SK-N-SH (cell line): ENCODE measurements around the gene SMG7. TPM values are rescaled to one million over a fixed set of nuclear protein-coding genes. Genes with fewer than 3 reads are reported as not detected.
A peak's percentile ranks its signal among the peaks of the same experiment; 100 is the strongest.

Source experiments
- CTCF ChIA-PET: fragments of 300-600, 350-600 bp; formaldehyde crosslinking; extraction: SDS; loops from one replicate; lab custom pipeline; 2021; lab: Yijun Ruan, JAX
- POLR2A ChIA-PET: fragments of 350-600 bp; sonication (Branson Sonifier 250); formaldehyde crosslinking; extraction: SDS; loops from one replicate; lab custom pipeline; 2020; ENCODE audit warnings: antibody characterized with exemption, inconsistent platforms; lab: Yijun Ruan, JAX
- DNase-seq: peaks from one replicate; pipeline ENCODE4 v3.0.0; 2012
- H2AFZ ChIP-seq: fragments of 200-600 bp; sonication (generic); 2 replicates; pipeline ENCODE4 v1.8.1; 2016; ENCODE audit warnings: antibody characterized with exemption, mild to moderate bottlenecking, low read depth
- H3F3A ChIP-seq: fragments of 200-600 bp; sonication (generic); replicated peaks from 2 replicates; pipeline ENCODE3; 2016; ENCODE audit warnings: antibody characterized with exemption, mild to moderate bottlenecking; ENCODE audit not compliant: insufficient read depth
- H3K27ac ChIP-seq, 2 experiments: fragments of 200-500 bp in 1 of 2; fragments of 200-600 bp in 1 of 2; sonication (Bioruptor generic) in 1 of 2; sonication (generic), shearing (Covaris generic) in 1 of 2; 2 replicates each; pipeline versions ENCODE4 v1.5.1 to v1.6.1; 2014 to 2016; ENCODE audit warnings: low read depth in 2 of 2, inconsistent platforms in 1 of 2, low read length in 1 of 2, mild to moderate bottlenecking in 1 of 2, mixed read lengths in 1 of 2
- H3K27me3 ChIP-seq: fragments of 200-600 bp; sonication (generic), shearing (Covaris generic); 2 replicates; pipeline ENCODE4 v1.6.1; 2016; ENCODE audit warnings: mixed run types; ENCODE audit not compliant: insufficient read depth
- H3K36me3 ChIP-seq, 2 experiments: fragments of 200-500 bp in 1 of 2; fragments of 200-600 bp in 1 of 2; sonication (Bioruptor generic) in 1 of 2; sonication (generic) in 1 of 2; replicated peaks in 1 of 2; 2 replicates each; pipeline versions ENCODE3 to v1.5.1; 2014 to 2016; ENCODE audit warnings: low read length in 1 of 2, mild to moderate bottlenecking in 1 of 2; ENCODE audit not compliant: insufficient read depth in 2 of 2, control insufficient read depth in 1 of 2
- H3K4me1 ChIP-seq, 2 experiments: fragments of 200-500 bp in 1 of 2; fragments of 200-600 bp in 1 of 2; sonication (Bioruptor generic) in 1 of 2; sonication (generic), shearing (Covaris generic) in 1 of 2; 2 replicates each; pipeline versions ENCODE4 v1.5.1 to v1.6.1; 2014 to 2016; ENCODE audit warnings: low read depth in 1 of 2, low read length in 1 of 2, mixed run types in 1 of 2; ENCODE audit not compliant: insufficient read depth in 2 of 2, control insufficient read depth in 1 of 2
- H3K4me2 ChIP-seq: fragments of 200-600 bp; sonication (generic), shearing (Covaris generic); 2 replicates; pipeline ENCODE4 v1.6.1; 2017; ENCODE audit warnings: mixed run types
- H3K4me3 ChIP-seq, 2 experiments: fragments of 200-500 bp in 1 of 2; fragments of 200-600 bp in 1 of 2; sonication (Bioruptor generic) in 1 of 2; sonication (generic), shearing (Covaris generic) in 1 of 2; 2 replicates each; pipeline versions ENCODE4 v1.5.1 to v1.8.1; 2014 to 2016; ENCODE audit warnings: low read depth in 2 of 2, inconsistent platforms in 1 of 2, low read length in 1 of 2, mild to moderate bottlenecking in 1 of 2, mixed read lengths in 1 of 2, moderate library complexity in 1 of 2
- H3K79me2 ChIP-seq: fragments of 200-600 bp; sonication (generic); 2 replicates; pipeline ENCODE4 v1.8.1; 2017; ENCODE audit warnings: mild to moderate bottlenecking; ENCODE audit not compliant: insufficient read depth
- H3K9ac ChIP-seq: fragments of 200-600 bp; sonication (generic); 2 replicates; pipeline ENCODE4 v1.6.1; 2017; ENCODE audit warnings: mixed run types
- H3K9me2 ChIP-seq: fragments of 200-600 bp; sonication (generic); 2 replicates; pipeline ENCODE4 v1.6.1; 2017; ENCODE audit warnings: mixed run types
- H3K9me3 ChIP-seq: fragments of 200-600 bp; sonication (generic); 2 replicates; pipeline ENCODE4 v1.6.1; 2017; ENCODE audit warnings: mixed run types, mild to moderate bottlenecking, moderate library complexity
- H4K20me1 ChIP-seq: fragments of 200-600 bp; sonication (generic); 2 replicates; pipeline ENCODE4 v1.6.1; 2017; ENCODE audit warnings: mild to moderate bottlenecking, mixed run types; ENCODE audit not compliant: insufficient read depth
- EZH2phosphoT487 ChIP-seq: fragments of 200-600 bp; sonication (generic); IDR thresholded peaks from 2 replicates; pipeline ENCODE4 v1.6.1; 2017; ENCODE audit warnings: low read depth, mixed run types, mild to moderate bottlenecking, antibody characterized with exemption, moderate library complexity, borderline replicate concordance
- FOSL2 ChIP-seq: IDR thresholded peaks from 2 replicates; pipeline ENCODE4 v1.4.0; 2012; ENCODE audit warnings: low read depth, mild to moderate bottlenecking, moderate library complexity, borderline replicate concordance
- FOXM1 ChIP-seq: IDR thresholded peaks from 2 replicates; pipeline ENCODE4 v1.4.0; 2012; ENCODE audit warnings: low read depth, mild to moderate bottlenecking
- NFIC ChIP-seq: IDR thresholded peaks from 2 replicates; pipeline ENCODE4 v1.4.0; 2012; ENCODE audit warnings: borderline replicate concordance
- POLR2AphosphoS5 ChIP-seq: IDR thresholded peaks from 2 replicates; pipeline ENCODE4 v1.6.1; 2012; ENCODE audit warnings: low read depth, low read length
- YY1 ChIP-seq: IDR thresholded peaks from 2 replicates; pipeline ENCODE4 v1.4.0; 2012; ENCODE audit warnings: low read depth, mild to moderate bottlenecking
- WGBS: methylation state at CpG from one replicate; pipeline ENCODE4 v1.1.6; 2017; ENCODE audit warnings: low lambda C conversion rate; 5-methylcytosine and 5-hydroxymethylcytosine counted together
- polyA plus RNA-seq, 3 experiments: library from polyadenylated mRNA; depleted of rRNA; stranded (reverse); fragments of >200 nt; gene quantifications; 2 replicates each; pipeline ENCODE4 v1.2.3, GENCODE V29; 2012
- TF ChIP-seq, protein P1 (sequence below): IDR thresholded peaks from 2 replicates; pipeline ENCODE4 v1.4.0; 2012; ENCODE audit warnings: low read depth, borderline replicate concordance
- TF ChIP-seq, protein P2 (sequence below): IDR thresholded peaks from 2 replicates; pipeline ENCODE4 v1.4.0; 2012; ENCODE audit warnings: low read depth, borderline replicate concordance
- TF ChIP-seq, protein P3 (sequence below): IDR thresholded peaks from 2 replicates; pipeline ENCODE4 v1.6.1; 2012; ENCODE audit warnings: mild to moderate bottlenecking, low read depth, low read length, moderate library complexity
- TF ChIP-seq, protein P4 (sequence below): fragments of 150-350 bp; IDR thresholded peaks from 2 replicates; pipeline ENCODE4 v1.6.1; 2017; ENCODE audit warnings: antibody characterized with exemption, low read length, low read depth, borderline replicate concordance

SMG7 gene
- polyA plus RNA-seq, 1 of the 3 experiments (the other 2 are of a cell fraction): 19.8 TPM

DNA sequence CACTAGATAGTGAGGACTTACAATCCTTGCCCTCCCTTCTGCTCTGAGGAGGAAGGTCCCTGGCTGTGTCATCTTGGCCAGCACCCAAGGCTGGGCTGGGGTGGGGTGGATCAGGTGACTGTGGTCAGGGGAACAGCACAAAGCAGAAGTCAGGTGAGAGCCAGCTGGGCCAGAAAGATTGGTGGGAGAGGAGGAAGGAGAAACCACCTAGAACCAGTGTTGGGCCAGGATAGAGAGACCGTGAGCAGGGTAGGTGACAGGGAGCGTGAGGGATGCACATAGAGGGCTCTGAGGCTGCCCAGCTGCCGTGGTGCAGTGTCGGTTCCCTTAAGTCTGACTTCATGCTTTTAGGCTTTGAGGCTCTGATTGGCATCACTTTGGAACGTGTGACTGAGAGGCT, 95.3 kb downstream of the SMG7 start:
- Histone ChIP-seq H3K9ac (no peak overlapping the region), H3K9me3 (no peaks in the 10 kb centered on the region), H3K4me1 (peaks cover 0 to 8% of the 10 kb centered on the region in 2 experiments; a peak in 2 of 4 replicates), H3K79me2 (no peaks in the 10 kb centered on the region), H3K27ac (no peak overlapping the region), H3K36me3 (no peaks in the 10 kb centered on the region), H3K4me3 (no peak overlapping the region), H2AFZ (no peak overlapping the region), H3F3A (peaks cover 7% of the 10 kb centered on the region), H3K27me3 (no peaks in the 10 kb centered on the region), H3K9me2 (no peaks in the 10 kb centered on the region), H3K4me2 (no peak overlapping the region), H4K20me1 (no peaks in the 10 kb centered on the region)
- ChIA-PET POLR2A (no interaction called here), CTCF (interaction anchor here (1.5 kb wide), 1 partner anchor 285 kb away, joined by 3 read pairs; no protein-coding TSS in a partner anchor)
- TF ChIP-seq YY1 (no peak), FOSL2 (no peak; the same call in 1 of the 2 replicates), NFIC (peak; percentile 54; the same call in 1 of the 2 replicates)
- TF ChIP-seq, protein P1, sequence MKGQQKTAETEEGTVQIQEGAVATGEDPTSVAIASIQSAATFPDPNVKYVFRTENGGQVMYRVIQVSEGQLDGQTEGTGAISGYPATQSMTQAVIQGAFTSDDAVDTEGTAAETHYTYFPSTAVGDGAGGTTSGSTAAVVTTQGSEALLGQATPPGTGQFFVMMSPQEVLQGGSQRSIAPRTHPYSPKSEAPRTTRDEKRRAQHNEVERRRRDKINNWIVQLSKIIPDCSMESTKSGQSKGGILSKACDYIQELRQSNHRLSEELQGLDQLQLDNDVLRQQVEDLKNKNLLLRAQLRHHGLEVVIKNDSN: peak; percentile 54; the same call in 1 of the 2 replicates
- no peak for DNase-seq
- 87% methylated on average over 5 of the region's 5 CpGs for WGBS

DNA sequence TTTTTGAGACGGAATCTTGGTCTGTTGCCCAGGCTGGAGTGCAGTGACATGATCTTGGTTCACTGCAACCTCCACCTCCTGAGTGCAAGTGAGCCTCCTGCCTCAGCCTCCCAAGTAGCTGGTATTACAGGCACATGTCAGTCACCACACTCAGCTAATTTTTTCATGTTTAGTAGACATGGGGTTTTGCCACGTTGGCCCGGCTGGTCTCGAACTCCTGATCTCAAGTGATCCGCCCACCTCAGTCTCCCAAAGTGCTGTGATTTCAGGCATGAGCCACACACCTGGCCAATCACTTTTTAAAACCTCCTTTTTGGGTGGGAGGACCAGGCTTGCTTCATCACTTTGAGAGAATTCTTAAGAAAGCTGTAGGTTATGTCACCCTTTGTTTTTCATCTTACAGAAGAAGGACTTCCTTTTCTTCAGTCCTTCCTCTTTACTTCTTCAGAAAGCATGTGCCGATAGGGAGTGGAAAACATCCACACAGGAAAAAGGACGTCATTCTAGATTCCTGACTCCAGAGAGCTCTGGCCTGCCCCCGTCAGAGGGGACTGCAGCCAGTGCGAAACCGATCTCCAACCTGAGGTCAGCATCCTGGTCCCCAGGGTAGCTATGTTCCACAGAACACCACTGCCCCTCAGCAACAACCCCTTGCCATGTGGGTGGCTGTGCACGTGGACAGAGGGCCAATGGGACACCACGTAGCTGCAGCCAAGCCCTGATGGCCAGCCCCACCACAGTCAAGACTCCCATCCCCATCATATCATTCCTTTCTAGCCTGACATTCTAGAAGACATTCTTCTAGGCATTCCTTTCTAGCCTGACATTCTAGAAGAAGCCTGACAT, 96.1 kb downstream of the SMG7 start:
- peaks cover 7% of the 10 kb centered on the region for H3F3A ChIP-seq
- no peak overlapping the region; the same call in 1 of the 2 replicates for H3K9ac ChIP-seq
- H2AFZ ChIP-seq: 0 out of 2 replicates have a peak overlapping the region, but pooled peaks have one; percentile 55
- H3K4me2 ChIP-seq: peak overlapping the region; percentile 20; the same call in 1 of the 2 replicates
- 87% methylated on average over 12 of the region's 12 CpGs for WGBS
- no peaks in the 10 kb centered on the region for H4K20me1 ChIP-seq
- no peak overlapping the region for H3K4me3 ChIP-seq
- no peak for TF ChIP-seq EZH2phosphoT487
- TF ChIP-seq POLR2AphosphoS5: no peak
- TF ChIP-seq, protein P2, sequence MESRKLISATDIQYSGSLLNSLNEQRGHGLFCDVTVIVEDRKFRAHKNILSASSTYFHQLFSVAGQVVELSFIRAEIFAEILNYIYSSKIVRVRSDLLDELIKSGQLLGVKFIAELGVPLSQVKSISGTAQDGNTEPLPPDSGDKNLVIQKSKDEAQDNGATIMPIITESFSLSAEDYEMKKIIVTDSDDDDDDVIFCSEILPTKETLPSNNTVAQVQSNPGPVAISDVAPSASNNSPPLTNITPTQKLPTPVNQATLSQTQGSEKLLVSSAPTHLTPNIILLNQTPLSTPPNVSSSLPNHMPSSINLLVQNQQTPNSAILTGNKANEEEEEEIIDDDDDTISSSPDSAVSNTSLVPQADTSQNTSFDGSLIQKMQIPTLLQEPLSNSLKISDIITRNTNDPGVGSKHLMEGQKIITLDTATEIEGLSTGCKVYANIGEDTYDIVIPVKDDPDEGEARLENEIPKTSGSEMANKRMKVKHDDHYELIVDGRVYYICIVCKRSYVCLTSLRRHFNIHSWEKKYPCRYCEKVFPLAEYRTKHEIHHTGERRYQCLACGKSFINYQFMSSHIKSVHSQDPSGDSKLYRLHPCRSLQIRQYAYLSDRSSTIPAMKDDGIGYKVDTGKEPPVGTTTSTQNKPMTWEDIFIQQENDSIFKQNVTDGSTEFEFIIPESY: no peak
- TF ChIP-seq FOXM1: no peak
- TF ChIP-seq, protein P3, sequence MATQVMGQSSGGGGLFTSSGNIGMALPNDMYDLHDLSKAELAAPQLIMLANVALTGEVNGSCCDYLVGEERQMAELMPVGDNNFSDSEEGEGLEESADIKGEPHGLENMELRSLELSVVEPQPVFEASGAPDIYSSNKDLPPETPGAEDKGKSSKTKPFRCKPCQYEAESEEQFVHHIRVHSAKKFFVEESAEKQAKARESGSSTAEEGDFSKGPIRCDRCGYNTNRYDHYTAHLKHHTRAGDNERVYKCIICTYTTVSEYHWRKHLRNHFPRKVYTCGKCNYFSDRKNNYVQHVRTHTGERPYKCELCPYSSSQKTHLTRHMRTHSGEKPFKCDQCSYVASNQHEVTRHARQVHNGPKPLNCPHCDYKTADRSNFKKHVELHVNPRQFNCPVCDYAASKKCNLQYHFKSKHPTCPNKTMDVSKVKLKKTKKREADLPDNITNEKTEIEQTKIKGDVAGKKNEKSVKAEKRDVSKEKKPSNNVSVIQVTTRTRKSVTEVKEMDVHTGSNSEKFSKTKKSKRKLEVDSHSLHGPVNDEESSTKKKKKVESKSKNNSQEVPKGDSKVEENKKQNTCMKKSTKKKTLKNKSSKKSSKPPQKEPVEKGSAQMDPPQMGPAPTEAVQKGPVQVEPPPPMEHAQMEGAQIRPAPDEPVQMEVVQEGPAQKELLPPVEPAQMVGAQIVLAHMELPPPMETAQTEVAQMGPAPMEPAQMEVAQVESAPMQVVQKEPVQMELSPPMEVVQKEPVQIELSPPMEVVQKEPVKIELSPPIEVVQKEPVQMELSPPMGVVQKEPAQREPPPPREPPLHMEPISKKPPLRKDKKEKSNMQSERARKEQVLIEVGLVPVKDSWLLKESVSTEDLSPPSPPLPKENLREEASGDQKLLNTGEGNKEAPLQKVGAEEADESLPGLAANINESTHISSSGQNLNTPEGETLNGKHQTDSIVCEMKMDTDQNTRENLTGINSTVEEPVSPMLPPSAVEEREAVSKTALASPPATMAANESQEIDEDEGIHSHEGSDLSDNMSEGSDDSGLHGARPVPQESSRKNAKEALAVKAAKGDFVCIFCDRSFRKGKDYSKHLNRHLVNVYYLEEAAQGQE: no peak
- TF ChIP-seq, protein P4, sequence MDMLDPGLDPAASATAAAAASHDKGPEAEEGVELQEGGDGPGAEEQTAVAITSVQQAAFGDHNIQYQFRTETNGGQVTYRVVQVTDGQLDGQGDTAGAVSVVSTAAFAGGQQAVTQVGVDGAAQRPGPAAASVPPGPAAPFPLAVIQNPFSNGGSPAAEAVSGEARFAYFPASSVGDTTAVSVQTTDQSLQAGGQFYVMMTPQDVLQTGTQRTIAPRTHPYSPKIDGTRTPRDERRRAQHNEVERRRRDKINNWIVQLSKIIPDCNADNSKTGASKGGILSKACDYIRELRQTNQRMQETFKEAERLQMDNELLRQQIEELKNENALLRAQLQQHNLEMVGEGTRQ: no peak
- no peaks in the 10 kb centered on the region for H3K9me2 ChIP-seq
- H3K9me3 ChIP-seq: no peaks in the 10 kb centered on the region
- H3K79me2 ChIP-seq: no peaks in the 10 kb centered on the region
- POLR2A ChIA-PET: no interaction called here
- no peaks in the 10 kb centered on the region for H3K36me3 ChIP-seq
- no peak for DNase-seq
- H3K27me3 ChIP-seq: no peaks in the 10 kb centered on the region
- CTCF ChIA-PET: interaction anchor here (1.0 to 1.5 kb wide), 2 partner anchors 41 to 286 kb away, joined by 3 read pairs; no protein-coding TSS in a partner anchor
- peaks cover 0 to 8% of the 10 kb centered on the region in 2 experiments; a peak in 2 of 4 replicates for H3K4me1 ChIP-seq
- H3K27ac ChIP-seq: peak overlapping the region in 1 of 2 experiments; percentile 43; a peak in 2 of 4 replicates
